Epithelial cell of esophagus (primary cell): ENCODE measurements around the gene SIRT7.

ENCODE experiments used
- DNase-seq: peaks from one replicate; pipeline ENCODE4 v3.0.0; 2010; ENCODE audit warnings: low read depth
- H3K4me3 ChIP-seq: 2 replicates; pipeline ENCODE4 v1.5.1; 2011; ENCODE audit warnings: mild to moderate bottlenecking, low read length, control low read depth
- CTCF ChIP-seq: IDR thresholded peaks from 2 replicates; pipeline ENCODE4 v1.5.1; 2011; ENCODE audit warnings: low read depth, mild to moderate bottlenecking, low read length, control low read depth, inconsistent platforms; ENCODE audit not compliant: insufficient read depth; ENCODE audit errors: missing control alignments

The SIRT7 gene

GRCh38 chr17:81926451-81927151 lies 8.6 kb upstream of the SIRT7 start:
- peak overlapping the region; percentile 70 for H3K4me3 ChIP-seq
- TF ChIP-seq CTCF, result no peak
- DNase-seq, result peak; percentile 57

GRCh38 chr17:81925860-81926450 lies 8.0 kb upstream of the SIRT7 start:
- no peak for TF ChIP-seq CTCF
- DNase-seq, result no peak
- H3K4me3 ChIP-seq, result peak overlapping the region; percentile 70

- H3K4me3 ChIP-seq, result no peak overlapping the region
- no peak for DNase-seq
- no peak for TF ChIP-seq CTCF
Measured at GRCh38 chr17:81924557-81925532, 6.9 kb upstream of the SIRT7 start.

- DNase-seq, result peak; percentile 81
- peak overlapping the region; percentile 31 for H3K4me3 ChIP-seq
- peak; percentile 1 for TF ChIP-seq CTCF
Measured at GRCh38 chr17:81923302-81924260, 5.6 kb upstream of the SIRT7 start.

GRCh38 chr17:81922566-81923301 lies 4.8 kb upstream of the SIRT7 start:
- no peak for DNase-seq
- no peak for TF ChIP-seq CTCF
- no peak overlapping the region for H3K4me3 ChIP-seq
